Heart right ventricle (tissue), 16 donors: Measurements from ENCODE around the gene PNMA8C. TPM values are rescaled to one million over a fixed set of nuclear protein-coding genes. Genes with fewer than 3 reads are reported as not detected.

ENCODE experiments used
- ATAC-seq, 8 donors: fragments of 200-7000 bp; cut with Tn5 transposase; one replicate each; pipeline ENCODE4 v1.9.1; 2020; ENCODE audit warnings: mild to moderate bottlenecking in 8 of 8, moderate library complexity in 8 of 8, moderate number of reproducible peaks in 1 of 8
- DNase-seq, 2 donors: peaks; one replicate each; pipeline ENCODE4 v3.0.0-alpha.2; 2020
- H3K27ac ChIP-seq, 10 donors: fragments of 200-600 bp; sonication (generic) in 2 of 10; one replicate each; pipeline versions ENCODE4 v1.5.0 to v1.8.0; 2020 to 2022; ENCODE audit warnings: mild to moderate bottlenecking in 3 of 10
- H3K27me3 ChIP-seq, 7 donors: fragments of 200-600 bp; one replicate each; pipeline ENCODE4 v1.8.0; 2021 to 2022; ENCODE audit warnings: mild to moderate bottlenecking in 2 of 7
- H3K36me3 ChIP-seq, 9 donors: fragments of 200-600 bp; sonication (generic) in 1 of 9; one replicate each; pipeline versions ENCODE4 v1.5.0 to v1.8.0; 2020 to 2022; ENCODE audit warnings: mild to moderate bottlenecking in 2 of 9
- H3K4me1 ChIP-seq, 9 donors: fragments of 200-600 bp; sonication (generic) in 1 of 9; one replicate each; pipeline versions ENCODE4 v1.5.0 to v1.8.0; 2020 to 2022; ENCODE audit warnings: mild to moderate bottlenecking in 4 of 9
- H3K4me3 ChIP-seq, 10 donors: fragments of 200-600 bp; sonication (generic) in 2 of 10; one replicate each; pipeline versions ENCODE4 v1.5.0 to v1.8.0; 2020 to 2022; ENCODE audit warnings: mild to moderate bottlenecking in 7 of 10, moderate library complexity in 2 of 10
- H3K9me3 ChIP-seq, 11 donors: fragments of 200-600 bp in 10 of 11; sonication (generic) in 2 of 11; one replicate each; pipeline versions ENCODE4 v1.5.0 to v1.8.0; 2013 to 2022; ENCODE audit warnings: mild to moderate bottlenecking in 2 of 11, control low read depth in 1 of 11, moderate library complexity in 1 of 11
- WGBS, 2 donors: extraction: QIAGEN DNeasy Blood & Tissue Kit; methylation state at CpG; one replicate each; pipeline ENCODE4 v1.1.7; 2013; ENCODE audit warnings: inconsistent platforms in 1 of 2; 5-methylcytosine and 5-hydroxymethylcytosine counted together
- intact Hi-C, 10 donors: fragments of 100-400 bp; cut with DNase I; formaldehyde crosslinking; loops; one replicate each; pipeline versions ENCODE4 v1.11.1 to v1.14.2; 2022
- polyA plus RNA-seq, 2 donors: library from polyadenylated mRNA; stranded (reverse); fragments of 200-250 nt; gene quantifications; one replicate each; pipeline ENCODE4 v1.2.3, GENCODE V29; 2013
- total RNA-seq, 10 donors: library from RNA; stranded (reverse); fragmentation: NEBNext Ultra II Directional in 3 of 10; extraction: Animal tissue kit (Norgen Biotek cat#: 25700) in 3 of 10; gene quantifications; one replicate each; pipeline versions ENCODE4 v1.2.1 to v1.2.4, GENCODE V29; 2021 to 2023
- TF ChIP-seq, protein P1 (sequence below), 9 donors: fragments of 200-600 bp; sonication (generic) in 2 of 9; IDR thresholded peaks; one replicate each; pipeline versions ENCODE4 v1.5.0 to v1.8.0; 2021 to 2022; ENCODE audit warnings: antibody characterized with exemption in 9 of 9, mild to moderate bottlenecking in 5 of 9, moderate library complexity in 1 of 9
- donor health status: Arrhythmogenic right ventricular cardiomyopathy.
- donor health status: ischemic (EF 13 %, LVEDD 7.1; RV severe dilation, severe dysfunction).
- donor health status: healthy with polysubstance abuse.
- donor health status: DM: no; HTN: yes; CAD: no.
- donor health status: DM: no; HTN: no; CAD: no.
- donor health status: ischemic (EF 25% LVEDD 6.9; RV normal size, moderate dysfunction).
- donor health status: ischemic (EF 25% LVEDD 5.7; RV mildly dilated, moderate dysfunction).
- donor health status: healthy.
- donor health status: DM: yes; HTN: yes; CAD: no.
- donor health status: Ischemic cardiomyopathy.
- donor health status: ischemic (EF 35%, LVEDD 5.7; RV mildly dilated, moderate dysfunction).
- donor health status: nonischemic (EF 11% LVEDD 7.7; RV severe dilation, severe dysfunction).
- donor health status: DM: yes; HTN: yes; CAD: no.
- donor health status: PGD.
- donor health status: ischemic (EF 29% LVEDD 5.4; RV normal size, mild dysfunction).
- donor health status: nonischemic (EF 23%, LVEDD 6.1; RV moderate dilation, normal function).

Gene PNMA8C
- total and polyA plus RNA-seq, 12 donors = 0.01 to 0.13 (median 0.07) TPM; not detected in 5

DNA sequence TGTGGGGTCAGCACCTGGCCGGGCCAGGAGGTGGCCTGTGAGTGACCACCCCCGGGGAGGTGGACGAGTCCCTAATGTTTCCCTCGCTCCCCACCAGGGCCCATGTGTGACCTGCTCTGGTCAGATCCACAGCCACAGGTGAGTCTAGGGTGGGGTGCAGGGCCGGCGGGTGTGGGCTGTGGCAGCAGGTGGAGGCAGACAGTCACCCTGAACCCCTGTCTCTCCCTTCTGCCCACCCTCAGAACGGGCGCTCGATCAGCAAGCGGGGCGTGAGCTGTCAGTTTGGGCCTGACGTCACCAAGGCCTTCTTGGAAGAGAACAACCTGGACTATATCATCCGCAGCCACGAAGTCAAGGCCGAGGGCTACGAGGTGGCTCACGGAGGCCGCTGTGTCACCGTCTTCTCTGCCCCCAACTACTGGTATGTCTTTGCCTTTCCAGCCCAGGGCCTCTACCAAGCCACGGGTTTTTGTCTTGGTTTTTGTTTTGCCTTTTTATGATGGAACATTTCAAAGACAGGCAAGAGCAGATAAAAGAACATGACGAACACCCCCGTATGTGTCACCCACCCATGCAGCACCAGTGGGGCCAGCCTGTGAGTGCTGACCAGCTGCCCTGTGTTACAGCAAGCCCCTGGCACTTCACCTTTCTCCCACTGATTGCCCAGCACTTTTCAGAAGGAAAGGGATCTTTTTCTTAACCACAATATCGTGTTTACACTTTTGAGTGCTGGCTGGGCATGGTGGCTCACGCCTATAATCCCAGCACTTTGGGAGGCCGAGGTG lies 40.2 kb downstream of the PNMA8C start:
- 91% methylated on average over 25 of the region's 25 CpGs for WGBS, 2 donors

DNA sequence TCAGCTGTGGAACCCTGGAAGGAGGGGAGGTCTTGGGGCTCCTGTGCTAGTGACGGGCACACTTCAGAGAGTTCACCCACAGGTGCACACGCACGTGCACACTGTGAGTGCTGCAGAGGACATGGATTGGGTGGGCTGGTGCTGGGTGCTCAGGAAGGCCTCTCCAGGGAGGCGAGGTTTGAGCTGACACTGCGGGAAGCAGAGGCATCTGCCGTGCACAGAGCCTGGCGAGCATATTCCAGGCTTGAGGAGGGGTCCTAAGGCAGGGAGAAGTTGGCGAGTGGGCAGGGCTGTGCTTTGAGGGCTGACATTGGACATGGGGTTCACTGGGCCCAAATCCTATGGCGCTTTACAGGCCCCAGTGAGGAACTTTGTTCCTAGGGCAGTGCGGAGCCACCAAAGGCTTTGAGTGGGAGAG lies 41.0 kb downstream of the PNMA8C start:
- intact Hi-C loops = loop anchor here in 1 of 10 donors (5.0 kb wide), 1 partner anchor 195 kb away; no protein-coding TSS in a partner anchor
- Histone ChIP-seq H3K4me1 (peaks cover 0 to 33% (median 8%) of the 10 kb centered on the region in 9 donors), H3K27me3 (no peaks in the 10 kb centered on the region), H3K4me3 (no peak overlapping the region), H3K36me3 (peaks cover 0 to 93% (median 54%) of the 10 kb centered on the region in 9 donors), H3K9me3 (no peaks in the 10 kb centered on the region), H3K27ac (no peak overlapping the region)
- ATAC-seq (no peak), DNase-seq (no peak)
- TF ChIP-seq, protein P1, sequence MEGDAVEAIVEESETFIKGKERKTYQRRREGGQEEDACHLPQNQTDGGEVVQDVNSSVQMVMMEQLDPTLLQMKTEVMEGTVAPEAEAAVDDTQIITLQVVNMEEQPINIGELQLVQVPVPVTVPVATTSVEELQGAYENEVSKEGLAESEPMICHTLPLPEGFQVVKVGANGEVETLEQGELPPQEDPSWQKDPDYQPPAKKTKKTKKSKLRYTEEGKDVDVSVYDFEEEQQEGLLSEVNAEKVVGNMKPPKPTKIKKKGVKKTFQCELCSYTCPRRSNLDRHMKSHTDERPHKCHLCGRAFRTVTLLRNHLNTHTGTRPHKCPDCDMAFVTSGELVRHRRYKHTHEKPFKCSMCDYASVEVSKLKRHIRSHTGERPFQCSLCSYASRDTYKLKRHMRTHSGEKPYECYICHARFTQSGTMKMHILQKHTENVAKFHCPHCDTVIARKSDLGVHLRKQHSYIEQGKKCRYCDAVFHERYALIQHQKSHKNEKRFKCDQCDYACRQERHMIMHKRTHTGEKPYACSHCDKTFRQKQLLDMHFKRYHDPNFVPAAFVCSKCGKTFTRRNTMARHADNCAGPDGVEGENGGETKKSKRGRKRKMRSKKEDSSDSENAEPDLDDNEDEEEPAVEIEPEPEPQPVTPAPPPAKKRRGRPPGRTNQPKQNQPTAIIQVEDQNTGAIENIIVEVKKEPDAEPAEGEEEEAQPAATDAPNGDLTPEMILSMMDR (IDR thresholded peaks at IDR 0.05) = no peak
- WGBS, 2 donors = 96 to 97% methylated on average over 10 of the region's 10 CpGs

More for the DNA sequence above, 40.2 kb downstream of the PNMA8C start:
- Histone ChIP-seq H3K27ac (no peak overlapping the region), H3K4me1 (peaks cover 0 to 28% (median 8%) of the 10 kb centered on the region in 9 donors), H3K4me3 (no peak overlapping the region), H3K9me3 (no peaks in the 10 kb centered on the region), H3K27me3 (no peaks in the 10 kb centered on the region), H3K36me3 (peaks cover 0 to 92% (median 47%) of the 10 kb centered on the region in 9 donors)
- intact Hi-C loops = loop anchor here in 1 of 10 donors (5.0 kb wide), 1 partner anchor 196 kb away; no protein-coding TSS in a partner anchor
- DNase-seq (no peak), ATAC-seq (no peak)
- TF ChIP-seq, protein P1 (IDR thresholded peaks at IDR 0.05) = no peak

DNA sequence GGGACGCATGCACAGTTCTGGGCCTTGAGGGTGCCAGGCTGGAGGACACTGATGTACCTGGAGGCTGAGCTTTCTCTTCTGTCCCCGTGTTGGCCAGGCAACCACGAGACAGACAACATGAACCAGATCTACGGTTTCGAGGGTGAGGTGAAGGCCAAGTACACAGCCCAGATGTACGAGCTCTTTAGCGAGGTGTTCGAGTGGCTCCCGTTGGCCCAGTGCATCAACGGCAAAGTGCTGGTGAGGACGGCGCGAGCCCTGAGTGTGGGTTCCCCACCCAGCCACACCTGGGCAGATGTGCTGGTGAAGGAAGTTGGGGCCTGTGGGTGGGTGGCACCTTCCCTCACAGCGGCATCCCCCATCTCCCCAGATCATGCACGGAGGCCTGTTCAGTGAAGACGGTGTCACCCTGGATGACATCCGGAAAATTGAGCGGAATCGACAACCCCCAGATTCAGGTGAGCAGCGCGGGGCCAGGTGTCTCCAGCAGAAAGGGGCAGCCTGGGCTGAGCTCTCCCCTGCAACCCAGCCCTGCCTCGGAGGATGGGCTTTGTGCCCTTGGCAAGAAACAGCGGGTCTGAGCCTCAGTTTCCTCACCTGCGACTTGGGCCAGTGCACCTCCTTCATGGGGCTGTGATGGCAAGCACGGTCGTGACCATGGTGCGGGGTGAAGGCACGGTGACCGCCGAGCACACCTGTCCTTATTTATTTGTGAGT lies 41.6 kb downstream of the PNMA8C start:
- Histone ChIP-seq H3K27ac (no peak overlapping the region), H3K4me1 (peaks cover 0 to 28% (median 8%) of the 10 kb centered on the region in 9 donors), H3K27me3 (no peaks in the 10 kb centered on the region), H3K4me3 (no peak overlapping the region), H3K36me3 (peaks cover 0 to 95% (median 60%) of the 10 kb centered on the region in 9 donors), H3K9me3 (no peaks in the 10 kb centered on the region)
- 95 to 96% methylated on average over 30 of the region's 30 CpGs for WGBS, 2 donors
- ATAC-seq (no peak), DNase-seq (no peak)
- intact Hi-C loops = loop anchor here in 1 of 10 donors (5.0 kb wide), 1 partner anchor 195 kb away; no protein-coding TSS in a partner anchor
- TF ChIP-seq, protein P1 (IDR thresholded peaks at IDR 0.05) = no peak

DNA sequence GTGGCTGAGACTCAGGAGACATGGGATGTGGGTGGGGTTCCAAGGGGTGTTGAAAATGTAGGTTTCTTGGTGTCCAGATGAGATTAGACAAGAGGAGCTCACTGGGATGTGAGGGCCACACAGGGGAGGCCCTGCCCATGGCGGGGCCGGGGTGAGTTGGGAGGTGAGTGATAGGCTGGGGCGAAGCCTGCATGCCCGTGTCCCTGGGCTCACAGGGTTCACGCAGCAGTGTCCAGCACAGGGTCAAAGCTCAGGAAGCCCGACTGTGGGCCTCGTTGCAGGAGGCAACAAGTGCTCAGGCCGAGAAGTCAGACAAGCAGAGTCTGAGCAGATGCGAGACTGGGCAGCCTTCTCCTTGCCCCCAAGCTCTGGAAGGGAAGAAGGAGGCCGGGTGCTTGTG lies 42.6 kb downstream of the PNMA8C start:
- peaks cover 0 to 98% (median 58%) of the 10 kb centered on the region in 9 donors for H3K36me3 ChIP-seq
- ATAC-seq = no peak
- WGBS, 2 donors = 95 to 97% methylated on average over 10 of the region's 10 CpGs
- intact Hi-C loops = loop anchor here in 1 of 10 donors (5.0 kb wide), 1 partner anchor 194 kb away; no protein-coding TSS in a partner anchor
- H3K4me1 ChIP-seq = peaks cover 0 to 30% (median 8%) of the 10 kb centered on the region in 9 donors
- no peak overlapping the region for H3K4me3 ChIP-seq
- H3K27me3 ChIP-seq = no peaks in the 10 kb centered on the region
- TF ChIP-seq, protein P1 (IDR thresholded peaks at IDR 0.05) = no peak
- no peak overlapping the region for H3K27ac ChIP-seq
- DNase-seq = no peak
- no peaks in the 10 kb centered on the region for H3K9me3 ChIP-seq
